ENCODE data around the gene HIVEP3.

The HIVEP3 gene

DNA sequence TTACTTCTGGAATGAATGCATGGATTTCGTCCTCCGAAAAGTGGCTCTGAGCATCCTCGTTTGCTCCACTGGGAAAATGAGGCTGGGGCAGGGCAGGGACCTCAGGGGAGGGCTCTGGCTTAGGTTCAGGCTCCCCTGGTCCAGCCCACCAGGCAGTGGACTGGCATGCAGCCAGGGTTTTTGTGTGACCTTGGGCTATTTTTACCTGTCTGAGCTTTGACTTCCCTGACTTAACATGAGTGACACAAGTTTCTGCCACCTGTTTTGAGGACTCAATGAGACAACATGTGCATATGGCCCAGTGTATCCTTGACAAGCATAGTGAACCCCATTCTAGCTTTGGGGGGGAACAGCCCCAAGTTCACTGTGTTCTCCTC lies 401.7 kb downstream of the HIVEP3 start:
- Histone ChIP-seq H3K4me3 (ENCODE audit: low read depth in 1 of 2, low read length in 2 of 2) (no peak overlapping the region), H3K9me3 (ENCODE audit: control insufficient read depth in 1 of 2, low read length in 2 of 2) (no peaks in the 10 kb centered on the region), H3K36me3 (ENCODE audit: control insufficient read depth in 1 of 2, insufficient read depth in 2 of 2, low read length in 2 of 2) (no peaks in the 10 kb centered on the region), H3K4me1 (ENCODE audit: control insufficient read depth in 1 of 2, insufficient read depth in 2 of 2, low read length in 2 of 2) (peaks cover 26 to 30% of the 10 kb centered on the region in 2 donors), H3K27me3 (ENCODE audit: control insufficient read depth in 1 of 2, insufficient read depth in 2 of 2, low read length in 2 of 2) (no peaks in the 10 kb centered on the region), H3K9ac (ENCODE audit: low read depth in 1 of 2, low read length in 2 of 2) (no peak overlapping the region), H3K27ac (ENCODE audit: low read depth, low read length) (no peak overlapping the region)

DNA sequence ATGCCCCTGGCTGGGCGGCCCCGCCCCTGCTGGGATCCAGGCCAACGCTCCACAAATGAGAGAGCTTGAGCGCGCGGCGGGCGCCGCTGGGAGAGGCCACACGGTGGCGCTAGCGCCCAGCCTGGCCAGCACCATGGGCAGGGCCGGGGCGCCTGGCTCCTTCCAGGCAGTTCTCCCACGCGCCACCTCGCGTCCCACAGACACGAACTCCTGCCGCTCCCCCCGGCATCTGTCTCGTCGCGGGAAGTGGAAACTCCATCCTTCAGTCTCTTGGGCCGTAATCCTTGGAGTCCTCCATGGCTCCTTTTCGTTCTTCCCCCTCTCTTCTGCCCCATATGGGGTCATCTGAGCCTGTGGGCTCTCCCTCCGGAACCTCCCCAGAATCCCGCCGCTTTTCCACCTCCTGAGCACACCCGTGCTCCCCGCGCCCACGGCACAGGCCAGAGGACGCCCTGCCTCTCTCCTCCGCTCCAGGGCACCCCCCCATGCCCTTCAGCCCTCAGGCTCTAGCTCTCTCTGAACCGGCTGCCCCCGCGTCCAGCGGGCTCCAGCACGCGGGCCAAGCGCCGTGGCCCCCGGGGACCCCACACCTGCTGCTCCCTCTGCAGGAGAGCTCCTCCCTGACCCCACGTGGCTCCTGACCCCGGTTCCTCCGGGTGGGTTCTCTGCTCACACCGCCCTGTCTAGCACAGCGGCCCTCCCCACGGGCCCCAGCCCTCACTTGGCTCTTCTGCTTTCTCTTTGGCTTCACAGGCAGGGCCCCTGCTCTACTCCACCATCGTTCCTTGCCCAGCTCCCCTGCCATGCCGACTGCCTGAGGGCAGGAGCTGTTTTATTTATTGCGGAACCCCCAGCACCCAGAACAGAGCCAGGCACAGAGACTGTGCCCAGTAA lies 402.3 kb downstream of the HIVEP3 start:
- H3K9ac ChIP-seq (ENCODE audit: low read depth in 1 of 2, low read length in 2 of 2), result peak overlapping the region; percentile 57
- peaks cover 26 to 30% of the 10 kb centered on the region in 2 donors for H3K4me1 ChIP-seq (ENCODE audit: control insufficient read depth in 1 of 2, insufficient read depth in 2 of 2, low read length in 2 of 2)
- peak overlapping the region; percentile 61 to 65 for H3K4me3 ChIP-seq (ENCODE audit: low read depth in 1 of 2, low read length in 2 of 2)
- H3K9me3 ChIP-seq (ENCODE audit: control insufficient read depth in 1 of 2, low read length in 2 of 2), result no peaks in the 10 kb centered on the region
- no peaks in the 10 kb centered on the region for H3K36me3 ChIP-seq (ENCODE audit: control insufficient read depth in 1 of 2, insufficient read depth in 2 of 2, low read length in 2 of 2)
- H3K27ac ChIP-seq (ENCODE audit: low read depth, low read length), result no peak overlapping the region
- no peaks in the 10 kb centered on the region for H3K27me3 ChIP-seq (ENCODE audit: control insufficient read depth in 1 of 2, insufficient read depth in 2 of 2, low read length in 2 of 2)

DNA sequence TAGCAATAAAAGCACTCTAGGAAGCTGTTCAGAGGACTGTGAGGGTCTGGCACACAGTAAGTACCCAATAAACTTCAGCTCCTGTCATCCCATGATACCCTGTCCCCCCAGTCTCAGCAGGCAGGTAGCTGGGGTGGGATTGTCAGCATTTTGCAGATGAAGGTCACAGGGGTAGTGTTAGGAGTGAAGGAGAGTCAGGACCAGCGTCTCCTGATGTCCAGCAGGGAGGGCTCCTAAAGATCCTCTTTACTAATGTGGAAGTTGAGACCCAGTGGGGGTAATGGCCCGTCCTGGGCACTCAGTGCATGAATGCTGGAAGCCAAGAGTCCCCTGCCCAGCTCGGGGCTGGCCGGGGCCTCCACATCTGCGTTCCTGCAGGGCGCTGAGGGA lies 402.9 kb downstream of the HIVEP3 start:
- H3K9ac ChIP-seq (ENCODE audit: low read depth in 1 of 2, low read length in 2 of 2), result peak overlapping the region; percentile 18 to 57
- H3K27me3 ChIP-seq (ENCODE audit: control insufficient read depth in 1 of 2, insufficient read depth in 2 of 2, low read length in 2 of 2), result no peaks in the 10 kb centered on the region
- H3K27ac ChIP-seq (ENCODE audit: low read depth, low read length), result peak overlapping the region; percentile 59
- no peaks in the 10 kb centered on the region for H3K36me3 ChIP-seq (ENCODE audit: control insufficient read depth in 1 of 2, insufficient read depth in 2 of 2, low read length in 2 of 2)
- H3K4me1 ChIP-seq (ENCODE audit: control insufficient read depth in 1 of 2, insufficient read depth in 2 of 2, low read length in 2 of 2), result peaks cover 26 to 30% of the 10 kb centered on the region in 2 donors
- peak overlapping the region in 1 of 2 donors; percentile 37 for H3K4me3 ChIP-seq (ENCODE audit: low read depth in 1 of 2, low read length in 2 of 2)
- H3K9me3 ChIP-seq (ENCODE audit: control insufficient read depth in 1 of 2, low read length in 2 of 2), result no peaks in the 10 kb centered on the region

DNA sequence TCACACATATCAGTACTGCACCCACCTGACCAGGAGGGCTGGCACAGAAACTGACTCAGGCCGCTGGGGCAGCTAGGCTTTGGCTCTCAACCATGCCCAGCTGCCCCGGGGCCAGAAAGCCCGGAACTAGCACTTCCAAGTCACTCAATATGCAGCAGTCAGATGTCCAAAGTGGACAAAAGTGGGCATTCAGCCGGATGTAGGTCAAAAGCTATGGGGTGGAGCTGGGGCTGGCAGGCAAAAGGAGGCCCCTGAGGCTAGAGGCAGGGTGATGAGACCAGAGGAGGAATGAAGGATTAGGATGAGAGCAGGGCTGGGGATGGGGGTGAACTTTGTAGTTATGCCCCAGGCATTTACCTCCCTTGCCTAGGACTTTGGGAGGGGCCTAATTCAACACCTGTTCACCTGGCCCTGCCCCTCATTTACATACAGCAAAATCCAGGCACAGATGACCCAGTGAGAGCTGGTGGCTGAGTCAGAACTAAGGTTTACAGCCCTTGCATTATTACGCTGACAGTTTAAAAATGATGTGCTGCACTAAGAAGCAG lies 403.5 kb downstream of the HIVEP3 start:
- no peak overlapping the region for H3K4me3 ChIP-seq (ENCODE audit: low read depth in 1 of 2, low read length in 2 of 2)
- no peaks in the 10 kb centered on the region for H3K36me3 ChIP-seq (ENCODE audit: control insufficient read depth in 1 of 2, insufficient read depth in 2 of 2, low read length in 2 of 2)
- peaks cover 26 to 30% of the 10 kb centered on the region in 2 donors for H3K4me1 ChIP-seq (ENCODE audit: control insufficient read depth in 1 of 2, insufficient read depth in 2 of 2, low read length in 2 of 2)
- H3K9me3 ChIP-seq (ENCODE audit: control insufficient read depth in 1 of 2, low read length in 2 of 2), result no peaks in the 10 kb centered on the region
- H3K9ac ChIP-seq (ENCODE audit: low read depth in 1 of 2, low read length in 2 of 2), result peak overlapping the region in 1 of 2 donors; percentile 57
- H3K27ac ChIP-seq (ENCODE audit: low read depth, low read length), result no peak overlapping the region
- H3K27me3 ChIP-seq (ENCODE audit: control insufficient read depth in 1 of 2, insufficient read depth in 2 of 2, low read length in 2 of 2), result no peaks in the 10 kb centered on the region

DNA sequence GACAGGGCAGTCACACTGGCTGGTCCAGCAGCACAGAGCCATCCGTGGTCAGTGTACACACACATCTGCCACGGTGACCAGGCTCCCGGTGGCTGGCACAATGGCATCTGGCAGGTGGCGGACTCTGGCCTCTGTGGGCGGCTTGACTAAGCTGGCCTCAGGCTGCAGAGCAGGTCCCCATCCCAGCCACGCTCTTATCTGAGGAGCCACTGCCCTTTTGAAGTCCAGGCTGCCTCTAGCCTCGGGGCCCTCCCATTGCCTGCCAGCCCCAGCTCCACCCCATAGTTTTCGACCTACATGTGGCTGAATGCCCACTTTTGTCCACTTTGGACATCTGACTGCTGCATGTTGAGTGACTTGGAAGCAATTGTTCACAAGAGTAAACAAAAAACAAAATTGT lies 404.3 kb downstream of the HIVEP3 start:
- Histone ChIP-seq H3K4me1 (ENCODE audit: control insufficient read depth in 1 of 2, insufficient read depth in 2 of 2, low read length in 2 of 2) (peaks cover 26 to 30% of the 10 kb centered on the region in 2 donors), H3K9me3 (ENCODE audit: control insufficient read depth in 1 of 2, low read length in 2 of 2) (no peaks in the 10 kb centered on the region), H3K27me3 (ENCODE audit: control insufficient read depth in 1 of 2, insufficient read depth in 2 of 2, low read length in 2 of 2) (no peaks in the 10 kb centered on the region), H3K27ac (ENCODE audit: low read depth, low read length) (no peak overlapping the region), H3K9ac (ENCODE audit: low read depth in 1 of 2, low read length in 2 of 2) (no peak overlapping the region), H3K4me3 (ENCODE audit: low read depth in 1 of 2, low read length in 2 of 2) (no peak overlapping the region), H3K36me3 (ENCODE audit: control insufficient read depth in 1 of 2, insufficient read depth in 2 of 2, low read length in 2 of 2) (no peaks in the 10 kb centered on the region)

DNA sequence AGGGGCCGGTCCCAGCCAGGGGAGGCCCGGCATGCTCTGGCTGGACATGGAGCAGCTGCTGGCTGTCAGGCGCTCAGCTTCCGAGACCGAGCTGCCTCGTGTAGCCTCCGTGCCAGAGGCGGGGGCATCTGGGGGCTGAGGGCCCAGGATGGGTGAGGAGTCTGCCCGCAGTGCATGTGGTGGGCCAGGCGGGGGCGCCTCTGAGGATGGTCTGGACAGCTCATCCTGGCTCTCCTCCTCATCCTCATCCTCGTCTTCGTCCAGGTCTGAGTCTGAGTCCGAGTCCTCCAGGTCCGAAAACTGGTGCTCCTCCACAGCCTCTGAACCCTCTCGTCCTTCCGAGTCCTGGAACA lies 405.4 kb downstream of the HIVEP3 start:
- no peaks in the 10 kb centered on the region for H3K36me3 ChIP-seq (ENCODE audit: control insufficient read depth in 1 of 2, insufficient read depth in 2 of 2, low read length in 2 of 2)
- no peaks in the 10 kb centered on the region for H3K27me3 ChIP-seq (ENCODE audit: control insufficient read depth in 1 of 2, insufficient read depth in 2 of 2, low read length in 2 of 2)
- no peak overlapping the region for H3K27ac ChIP-seq (ENCODE audit: low read depth, low read length)

DNA sequence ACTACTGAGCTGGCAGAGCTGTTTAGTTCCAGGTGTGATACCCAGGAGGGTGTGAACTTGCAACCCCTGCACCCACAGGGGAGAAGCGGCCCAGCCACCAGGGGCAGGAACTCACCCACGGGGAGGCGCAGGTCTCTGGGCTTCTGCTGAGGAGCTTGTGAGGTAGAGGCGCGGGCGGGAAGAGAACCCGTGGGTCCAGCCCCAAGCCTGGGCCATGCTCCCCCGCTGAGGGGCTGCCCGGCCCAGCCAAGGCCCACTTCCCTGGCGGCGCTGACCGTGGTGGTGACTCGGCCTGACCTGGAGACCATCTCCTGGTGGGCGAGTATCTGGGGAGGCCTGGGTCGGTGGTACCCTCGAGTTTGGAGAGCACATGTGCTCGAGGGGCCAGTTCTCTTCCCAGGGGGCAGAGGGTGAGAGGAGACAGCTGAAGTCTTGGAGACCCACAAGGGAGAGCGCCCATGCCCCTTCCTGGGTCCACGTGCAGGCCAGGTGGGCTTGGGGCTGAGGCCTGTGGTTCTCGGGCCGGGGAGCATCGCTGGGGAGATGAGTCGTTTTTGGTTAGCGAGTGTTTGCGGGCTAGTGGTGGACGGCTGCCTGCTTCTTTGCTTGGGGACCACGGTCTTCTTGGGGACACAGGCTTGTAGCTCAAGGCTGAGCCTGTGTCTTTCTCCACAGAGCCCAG lies 405.9 kb downstream of the HIVEP3 start:
- Histone ChIP-seq H3K4me1 (ENCODE audit: control insufficient read depth in 1 of 2, insufficient read depth in 2 of 2, low read length in 2 of 2) (peaks cover 26 to 30% of the 10 kb centered on the region in 2 donors), H3K36me3 (ENCODE audit: control insufficient read depth in 1 of 2, insufficient read depth in 2 of 2, low read length in 2 of 2) (no peaks in the 10 kb centered on the region)

More for the DNA sequence above, 405.4 kb downstream of the HIVEP3 start:
- Histone ChIP-seq H3K9ac (ENCODE audit: low read depth in 1 of 2, low read length in 2 of 2) (no peak overlapping the region), H3K4me3 (ENCODE audit: low read depth in 1 of 2, low read length in 2 of 2) (no peak overlapping the region), H3K4me1 (ENCODE audit: control insufficient read depth in 1 of 2, insufficient read depth in 2 of 2, low read length in 2 of 2) (peaks cover 26 to 30% of the 10 kb centered on the region in 2 donors), H3K9me3 (ENCODE audit: control insufficient read depth in 1 of 2, low read length in 2 of 2) (no peaks in the 10 kb centered on the region)

DNA sequence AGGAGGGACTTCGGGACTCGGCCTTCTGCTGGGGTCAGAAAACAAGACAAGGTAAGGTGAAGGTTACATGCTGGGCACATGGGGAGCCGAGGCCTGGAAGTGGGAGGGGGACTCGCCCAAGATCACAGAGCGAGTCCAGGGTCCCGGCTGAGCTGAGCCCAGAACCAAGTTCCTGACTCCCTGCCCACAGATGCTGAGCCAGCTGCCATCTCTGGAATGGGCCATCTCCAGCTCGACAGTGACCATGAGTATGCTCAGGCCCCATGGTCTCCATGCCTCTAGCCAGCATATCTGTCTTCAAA lies 407.5 kb downstream of the HIVEP3 start:
- Histone ChIP-seq H3K9me3 (ENCODE audit: control insufficient read depth in 1 of 2, low read length in 2 of 2) (no peaks in the 10 kb centered on the region), H3K27me3 (ENCODE audit: control insufficient read depth in 1 of 2, insufficient read depth in 2 of 2, low read length in 2 of 2) (no peaks in the 10 kb centered on the region), H3K4me1 (ENCODE audit: control insufficient read depth in 1 of 2, insufficient read depth in 2 of 2, low read length in 2 of 2) (peaks cover 21 to 26% of the 10 kb centered on the region in 2 donors), H3K36me3 (ENCODE audit: control insufficient read depth in 1 of 2, insufficient read depth in 2 of 2, low read length in 2 of 2) (no peaks in the 10 kb centered on the region), H3K4me3 (ENCODE audit: low read depth in 1 of 2, low read length in 2 of 2) (no peak overlapping the region), H3K27ac (ENCODE audit: low read depth, low read length) (no peak overlapping the region), H3K9ac (ENCODE audit: low read depth in 1 of 2, low read length in 2 of 2) (no peak overlapping the region)

More for the DNA sequence above, 405.9 kb downstream of the HIVEP3 start:
- Histone ChIP-seq H3K9ac (ENCODE audit: low read depth in 1 of 2, low read length in 2 of 2) (no peak overlapping the region), H3K27ac (ENCODE audit: low read depth, low read length) (no peak overlapping the region), H3K27me3 (ENCODE audit: control insufficient read depth in 1 of 2, insufficient read depth in 2 of 2, low read length in 2 of 2) (no peaks in the 10 kb centered on the region), H3K9me3 (ENCODE audit: control insufficient read depth in 1 of 2, low read length in 2 of 2) (no peaks in the 10 kb centered on the region), H3K4me3 (ENCODE audit: low read depth in 1 of 2, low read length in 2 of 2) (no peak overlapping the region)

DNA sequence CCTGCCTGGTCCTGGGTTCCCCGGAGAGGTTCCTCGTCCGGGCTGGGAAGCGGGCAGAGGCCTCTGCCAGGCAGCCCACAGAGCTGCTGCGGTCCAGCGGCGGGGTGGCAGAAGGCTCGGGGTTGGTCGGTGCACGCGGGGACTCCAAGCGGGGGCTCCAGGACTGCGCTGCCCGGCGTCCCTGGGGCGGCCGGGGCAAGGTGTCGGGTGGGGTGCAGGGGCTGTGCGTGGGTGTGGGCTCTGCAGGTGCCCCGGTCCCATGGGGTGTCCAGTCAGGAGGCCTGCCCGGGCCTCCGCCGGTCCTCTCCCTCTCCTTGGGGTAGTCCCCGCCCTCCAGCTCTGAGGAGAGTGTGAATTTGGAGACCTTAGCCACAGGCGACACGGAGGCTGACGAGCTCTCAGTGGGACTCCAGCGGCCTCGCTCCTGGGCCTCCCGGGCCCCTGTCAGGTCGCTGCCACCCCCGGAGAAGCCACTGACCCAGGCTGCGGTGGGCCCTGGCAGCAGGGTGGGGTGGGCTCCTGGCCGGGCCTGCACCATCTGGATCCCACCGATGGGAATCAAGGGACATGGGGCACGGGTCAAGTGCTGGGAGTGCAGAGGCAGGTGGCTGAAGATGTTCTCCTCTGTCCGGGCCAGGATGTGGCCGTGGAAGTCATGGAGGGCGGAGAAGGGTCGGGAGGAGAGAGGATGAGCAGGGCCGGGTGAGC lies 408.0 kb downstream of the HIVEP3 start:
- H3K27me3 ChIP-seq (ENCODE audit: control insufficient read depth in 1 of 2, insufficient read depth in 2 of 2, low read length in 2 of 2), result no peaks in the 10 kb centered on the region
- peaks cover 18 to 23% of the 10 kb centered on the region in 2 donors for H3K4me1 ChIP-seq (ENCODE audit: control insufficient read depth in 1 of 2, insufficient read depth in 2 of 2, low read length in 2 of 2)
- no peaks in the 10 kb centered on the region for H3K36me3 ChIP-seq (ENCODE audit: control insufficient read depth in 1 of 2, insufficient read depth in 2 of 2, low read length in 2 of 2)
- no peaks in the 10 kb centered on the region for H3K9me3 ChIP-seq (ENCODE audit: control insufficient read depth in 1 of 2, low read length in 2 of 2)
- H3K9ac ChIP-seq (ENCODE audit: low read depth in 1 of 2, low read length in 2 of 2), result no peak overlapping the region
- no peak overlapping the region for H3K27ac ChIP-seq (ENCODE audit: low read depth, low read length)
- H3K4me3 ChIP-seq (ENCODE audit: low read depth in 1 of 2, low read length in 2 of 2), result no peak overlapping the region

DNA sequence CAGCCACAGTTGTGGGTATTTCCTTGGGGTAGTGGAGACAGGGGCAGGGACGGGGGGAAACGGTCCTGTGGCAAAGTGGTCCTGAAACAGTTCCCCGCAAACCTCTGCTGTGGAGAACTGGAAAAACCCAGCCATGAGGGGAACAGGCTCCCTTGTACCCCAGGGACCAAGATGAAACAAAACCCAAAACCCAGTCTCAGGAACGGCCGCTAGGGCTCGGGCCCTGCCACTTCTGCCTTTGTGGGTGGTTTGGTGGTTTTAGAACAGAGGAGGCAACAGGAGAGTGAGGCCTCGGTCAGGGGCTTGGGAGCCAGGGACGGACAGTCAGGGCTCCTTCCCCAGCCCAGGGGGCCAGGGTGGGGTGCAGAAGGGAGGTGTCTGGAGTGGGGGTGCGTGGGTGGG lies 409.5 kb downstream of the HIVEP3 start:
- H3K9ac ChIP-seq (ENCODE audit: low read depth in 1 of 2, low read length in 2 of 2), result no peak overlapping the region
- H3K27ac ChIP-seq (ENCODE audit: low read depth, low read length), result no peak overlapping the region
- H3K4me3 ChIP-seq (ENCODE audit: low read depth in 1 of 2, low read length in 2 of 2), result no peak overlapping the region
- no peaks in the 10 kb centered on the region for H3K9me3 ChIP-seq (ENCODE audit: control insufficient read depth in 1 of 2, low read length in 2 of 2)
- no peaks in the 10 kb centered on the region for H3K36me3 ChIP-seq (ENCODE audit: control insufficient read depth in 1 of 2, insufficient read depth in 2 of 2, low read length in 2 of 2)
- peaks cover 4 to 8% of the 10 kb centered on the region in 2 donors for H3K4me1 ChIP-seq (ENCODE audit: control insufficient read depth in 1 of 2, insufficient read depth in 2 of 2, low read length in 2 of 2)
- H3K27me3 ChIP-seq (ENCODE audit: control insufficient read depth in 1 of 2, insufficient read depth in 2 of 2, low read length in 2 of 2), result no peaks in the 10 kb centered on the region

Data from duodenal mucosa (tissue), 2 donors.